Mucosa of descending colon (tissue), 3 donors: ENCODE measurements around the gene NEK4. TPM values are rescaled to one million over a fixed set of nuclear protein-coding genes. Genes with fewer than 3 reads are reported as not detected.
"Not testable (repeated sequence)": the region's sequence is repeated elsewhere in the genome, so short reads cannot be mapped to it uniquely, and the experiment has no call there.

Source experiments
- ATAC-seq: fragments of 200-7000 bp; cut with Tn5 transposase; one replicate; pipeline ENCODE4 v1.9.1; 2020; ENCODE audit warnings: mild to moderate bottlenecking, moderate library complexity
- DNase-seq, 3 donors: peaks; one replicate each; pipeline ENCODE4 v3.0.0-alpha.2; 2020
- H3K36me3 ChIP-seq: fragments of 200-600 bp; one replicate; pipeline ENCODE4 v1.8.0; 2021; ENCODE audit warnings: low read depth, mild to moderate bottlenecking
- H3K4me1 ChIP-seq: fragments of 200-600 bp; one replicate; pipeline ENCODE4 v1.8.0; 2021; ENCODE audit warnings: low read depth, mild to moderate bottlenecking
- H3K4me3 ChIP-seq: fragments of 200-600 bp; one replicate; pipeline ENCODE4 v1.8.0; 2021; ENCODE audit warnings: mild to moderate bottlenecking
- H3K9me3 ChIP-seq: fragments of 200-600 bp; one replicate; pipeline ENCODE4 v1.8.0; 2021; ENCODE audit warnings: mild to moderate bottlenecking
- CTCF ChIP-seq: fragments of 200-600 bp; IDR thresholded peaks from one replicate; pipeline ENCODE4 v1.8.0; 2022; ENCODE audit warnings: antibody characterized with exemption, mild to moderate bottlenecking
- intact Hi-C, 2 donors: fragments of 100-400 bp; cut with DNase I in 1 of 2; cut with micrococcal nuclease in 1 of 2; formaldehyde crosslinking; loops; one replicate each; pipeline versions ENCODE4 v1.11.0 to v1.11.1; 2022; cut with DNase I, micrococcal nuclease
- total RNA-seq, 3 donors: library from RNA; stranded (reverse); fragmentation: NEBNext Ultra II Directional in 2 of 3; extraction: Animal tissue kit (Norgen Biotek cat#: 25700) in 2 of 3; gene quantifications; one replicate each; pipeline versions ENCODE4 v1.2.1 to v1.2.4, GENCODE V29; 2021 to 2023
- donor health status: DM: no; HTN: no; CAD: no; lungs with moderate emphysema.
- donor health status: DM: no; HTN: no; CAD: no.
- donor health status: DM: no; HTN: yes; CAD: no.

The NEK4 gene
- total RNA-seq, 3 donors from 2014 or later, result 19.9 to 33.9 (median 20.2) TPM

- no peak for TF ChIP-seq CTCF
Observed at GRCh38 chr3:52678265-52679198, 92.2 kb downstream of the NEK4 start.

GRCh38 chr3:52676201-52676600 lies 94.5 kb downstream of the NEK4 start:
- ATAC-seq, H3K9me3 ChIP-seq, DNase-seq, H3K4me1 ChIP-seq, H3K4me3 ChIP-seq, H3K36me3 ChIP-seq, intact Hi-C loops: not testable (repeated sequence)

More at GRCh38 chr3:52678265-52679198, 92.2 kb downstream of the NEK4 start:
- DNase-seq, result no peak
- Histone ChIP-seq H3K9me3 (no peaks in the 10 kb centered on the region), H3K4me1 (no peaks in the 10 kb centered on the region), H3K4me3 (no peak overlapping the region), H3K36me3 (peaks cover 6% of the 10 kb centered on the region)
- intact Hi-C loops, result no loop called here
- ATAC-seq, result no peak

- Histone ChIP-seq H3K4me1 (no peaks in the 10 kb centered on the region), H3K4me3 (no peak overlapping the region), H3K36me3 (no peaks in the 10 kb centered on the region), H3K9me3 (no peaks in the 10 kb centered on the region)
- intact Hi-C loops, result no loop called here
- TF ChIP-seq CTCF, result no peak
- DNase-seq, result no peak
- no peak for ATAC-seq
Observed at GRCh38 chr3:52671676-52672075, 99.1 kb downstream of the NEK4 start.

GRCh38 chr3:52670621-52671521 lies 99.9 kb downstream of the NEK4 start:
- intact Hi-C loops, result no loop called here
- TF ChIP-seq CTCF, result no peak
- Histone ChIP-seq H3K4me1 (no peaks in the 10 kb centered on the region), H3K36me3 (no peaks in the 10 kb centered on the region), H3K4me3 (no peak overlapping the region), H3K9me3 (no peaks in the 10 kb centered on the region)
- peak; percentile 82 for ATAC-seq
- DNase-seq, result no peak

GRCh38 chr3:52663098-52663497 lies 107.6 kb downstream of the NEK4 start:
- DNase-seq (no peak), ATAC-seq (no peak)
- Histone ChIP-seq H3K9me3 (no peaks in the 10 kb centered on the region), H3K4me3 (no peak overlapping the region), H3K36me3 (no peaks in the 10 kb centered on the region), H3K4me1 (no peaks in the 10 kb centered on the region)
- intact Hi-C loops, result no loop called here
- TF ChIP-seq CTCF, result no peak

GRCh38 chr3:52660046-52660445 lies 110.7 kb downstream of the NEK4 start:
- no peak for ATAC-seq
- Histone ChIP-seq H3K36me3 (peaks cover 8% of the 10 kb centered on the region), H3K4me3 (no peak overlapping the region), H3K4me1 (no peaks in the 10 kb centered on the region), H3K9me3 (no peaks in the 10 kb centered on the region)
- no peak for DNase-seq
- TF ChIP-seq CTCF, result no peak
- intact Hi-C loops, result no loop called here
